Esophagus (tissue), 2 donors: ENCODE data around the gene ANTXR2. TPM values are rescaled to one million over a fixed set of nuclear protein-coding genes. Genes with fewer than 3 reads are reported as not detected.
"Not testable (repeated sequence)": the region's sequence is repeated elsewhere in the genome, so short reads cannot be mapped to it uniquely, and the experiment has no call there.

Experiments
- H3K27ac ChIP-seq, 2 donors: one replicate each; pipeline ENCODE4 v1.5.1; 2013; ENCODE audit warnings: low read depth in 2 of 2, mild to moderate bottlenecking in 2 of 2, inconsistent platforms in 1 of 2, low read length in 1 of 2, moderate library complexity in 1 of 2
- H3K27me3 ChIP-seq, 2 donors: one replicate each; pipeline ENCODE4 v1.6.1; 2013; ENCODE audit warnings: low read length in 2 of 2, control low read depth in 1 of 2, mild to moderate bottlenecking in 1 of 2; ENCODE audit not compliant: insufficient read depth in 2 of 2, control insufficient read depth in 1 of 2
- H3K36me3 ChIP-seq, 2 donors: one replicate each; pipeline ENCODE4 v1.6.1; 2013; ENCODE audit warnings: low read length in 1 of 2; ENCODE audit not compliant: control insufficient read depth in 2 of 2, insufficient read depth in 2 of 2
- H3K4me1 ChIP-seq, 2 donors: one replicate each; pipeline ENCODE4 v1.6.1; 2013; ENCODE audit warnings: low read length in 1 of 2; ENCODE audit not compliant: control insufficient read depth in 2 of 2, insufficient read depth in 2 of 2
- H3K4me3 ChIP-seq, 2 donors: one replicate each; pipeline ENCODE4 v1.5.1; 2013; ENCODE audit warnings: low read length in 2 of 2, mild to moderate bottlenecking in 2 of 2, low read depth in 1 of 2, moderate library complexity in 1 of 2
- H3K9me3 ChIP-seq, 2 donors: one replicate each; pipeline ENCODE4 v1.6.1; 2013; ENCODE audit warnings: mild to moderate bottlenecking in 2 of 2, low read depth in 1 of 2, low read length in 1 of 2, moderate library complexity in 1 of 2; ENCODE audit not compliant: control insufficient read depth in 2 of 2, insufficient read depth in 1 of 2
- WGBS, 2 donors: extraction: QIAGEN DNeasy Blood & Tissue Kit; methylation state at CpG; one replicate each; pipeline ENCODE4 v1.1.7; 2013; 5-methylcytosine and 5-hydroxymethylcytosine counted together
- polyA plus RNA-seq, 2 donors: library from polyadenylated mRNA; stranded (reverse); fragments of 200-250 nt; gene quantifications; one replicate each; pipeline ENCODE4 v1.2.3, GENCODE V29; 2013
- donor health status: healthy with polysubstance abuse.
- donor health status: Bipolar disorder and iron deficiency.

ANTXR2 gene
- polyA plus RNA-seq, 2 donors: 4.0 to 9.6 TPM

DNA sequence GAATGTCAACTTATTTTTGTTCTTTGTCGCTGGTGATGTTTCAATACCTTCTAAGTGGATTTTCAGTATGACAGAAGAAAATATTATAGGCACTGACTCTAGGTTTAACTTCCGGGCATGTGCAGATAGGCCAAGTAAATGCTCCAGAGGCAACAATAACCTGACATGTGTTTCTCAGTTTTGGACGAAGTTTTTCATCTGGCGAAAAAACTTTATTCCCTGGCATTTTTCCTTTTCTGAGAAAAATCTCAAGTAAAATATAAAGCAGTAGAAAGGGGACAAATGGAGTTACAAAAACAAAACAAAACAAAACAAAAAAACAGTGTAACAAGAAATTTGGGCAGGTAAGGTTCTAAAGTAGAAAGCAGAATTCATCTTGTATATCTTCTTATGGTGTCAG lies 173.5 kb downstream of the ANTXR2 start:
- 89 to 91% methylated on average over 4 of the region's 4 CpGs for WGBS, 2 donors
- no peaks in the 10 kb centered on the region for H3K36me3 ChIP-seq
- H3K4me3 ChIP-seq: no peak overlapping the region
- no peak overlapping the region for H3K27ac ChIP-seq
- no peaks in the 10 kb centered on the region for H3K4me1 ChIP-seq
- no peaks in the 10 kb centered on the region for H3K27me3 ChIP-seq
- no peaks in the 10 kb centered on the region for H3K9me3 ChIP-seq

GRCh38 chr4:79898055-79898454 lies 175.0 kb downstream of the ANTXR2 start:
- no peaks in the 10 kb centered on the region for H3K9me3 ChIP-seq
- no peak overlapping the region for H3K27ac ChIP-seq
- H3K4me1 ChIP-seq: no peaks in the 10 kb centered on the region
- no peaks in the 10 kb centered on the region for H3K36me3 ChIP-seq
- H3K27me3 ChIP-seq: no peaks in the 10 kb centered on the region
- H3K4me3 ChIP-seq: no peak overlapping the region
- 69 to 74% methylated on average over 2 of the region's 2 CpGs for WGBS, 2 donors

- H3K27me3 ChIP-seq: no peaks in the 10 kb centered on the region
- H3K27ac ChIP-seq: no peak overlapping the region
- 65 to 66% methylated on average over 3 of the region's 3 CpGs for WGBS, 2 donors
- no peaks in the 10 kb centered on the region for H3K36me3 ChIP-seq
- no peaks in the 10 kb centered on the region for H3K9me3 ChIP-seq
- no peaks in the 10 kb centered on the region for H3K4me1 ChIP-seq
- H3K4me3 ChIP-seq: no peak overlapping the region
Observed at GRCh38 chr4:79897174-79897573, 175.9 kb downstream of the ANTXR2 start.

GRCh38 chr4:79893456-79893855 lies 179.6 kb downstream of the ANTXR2 start:
- Histone ChIP-seq H3K4me1 (no peaks in the 10 kb centered on the region), H3K9me3 (no peaks in the 10 kb centered on the region), H3K27me3 (no peaks in the 10 kb centered on the region), H3K36me3 (no peaks in the 10 kb centered on the region), H3K4me3 (no peak overlapping the region), H3K27ac (no peak overlapping the region)
- 65 to 67% methylated on average over 2 of the region's 2 CpGs for WGBS, 2 donors

DNA sequence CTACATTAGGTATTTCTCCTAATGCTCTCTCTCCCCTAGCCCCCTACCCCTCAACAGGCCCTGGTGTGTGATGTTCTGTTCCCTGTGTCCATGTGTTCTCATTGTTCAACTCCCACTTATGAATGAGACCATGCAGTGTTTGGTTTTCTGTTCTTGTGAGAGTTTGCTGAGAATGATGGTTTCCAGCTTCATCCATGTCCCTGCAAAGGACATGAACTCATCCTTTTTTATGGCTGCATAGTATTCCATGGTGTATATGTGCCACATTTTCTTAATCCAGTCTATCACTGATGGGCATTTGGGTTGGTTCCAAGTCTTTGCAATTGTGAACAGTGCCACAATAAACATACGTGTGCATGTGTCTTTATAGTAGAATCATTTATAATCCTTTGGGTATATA lies 184.0 kb downstream of the ANTXR2 start:
- WGBS, 2 donors: 67 to 95% methylated on average over 1 of the region's 1 CpG
- not testable (repeated sequence) for H3K36me3 ChIP-seq, H3K4me3 ChIP-seq, H3K4me1 ChIP-seq, H3K9me3 ChIP-seq, H3K27ac ChIP-seq, H3K27me3 ChIP-seq

- Histone ChIP-seq H3K4me3 (no peak overlapping the region), H3K27ac (no peak overlapping the region), H3K27me3 (no peaks in the 10 kb centered on the region), H3K9me3 (no peaks in the 10 kb centered on the region), H3K36me3 (no peaks in the 10 kb centered on the region), H3K4me1 (no peaks in the 10 kb centered on the region)
- 80 to 87% methylated on average over 1 of the region's 1 CpG for WGBS, 2 donors
Observed at GRCh38 chr4:79886557-79886956, 186.5 kb downstream of the ANTXR2 start.

- Histone ChIP-seq H3K4me3 (no peak overlapping the region), H3K27ac (no peak overlapping the region), H3K36me3 (no peaks in the 10 kb centered on the region), H3K27me3 (no peaks in the 10 kb centered on the region), H3K9me3 (no peaks in the 10 kb centered on the region), H3K4me1 (no peaks in the 10 kb centered on the region)
- 76 to 92% methylated on average over 5 of the region's 5 CpGs for WGBS, 2 donors
Observed at GRCh38 chr4:79886021-79886420, 187.0 kb downstream of the ANTXR2 start.

- Histone ChIP-seq H3K36me3 (no peaks in the 10 kb centered on the region), H3K27me3 (no peaks in the 10 kb centered on the region), H3K4me1 (no peaks in the 10 kb centered on the region), H3K27ac (no peak overlapping the region), H3K4me3 (no peak overlapping the region), H3K9me3 (no peaks in the 10 kb centered on the region)
- 93 to 100% methylated on average over 1 of the region's 1 CpG for WGBS, 2 donors
Observed at GRCh38 chr4:79883290-79883689, 189.7 kb downstream of the ANTXR2 start.

- Histone ChIP-seq H3K9me3 (no peaks in the 10 kb centered on the region), H3K27ac (no peak overlapping the region), H3K4me1 (no peaks in the 10 kb centered on the region), H3K27me3 (no peaks in the 10 kb centered on the region), H3K36me3 (no peaks in the 10 kb centered on the region), H3K4me3 (no peak overlapping the region)
- WGBS, 2 donors: 30 to 57% methylated on average over 1 of the region's 1 CpG
Observed at GRCh38 chr4:79882806-79883205, 190.2 kb downstream of the ANTXR2 start.

DNA sequence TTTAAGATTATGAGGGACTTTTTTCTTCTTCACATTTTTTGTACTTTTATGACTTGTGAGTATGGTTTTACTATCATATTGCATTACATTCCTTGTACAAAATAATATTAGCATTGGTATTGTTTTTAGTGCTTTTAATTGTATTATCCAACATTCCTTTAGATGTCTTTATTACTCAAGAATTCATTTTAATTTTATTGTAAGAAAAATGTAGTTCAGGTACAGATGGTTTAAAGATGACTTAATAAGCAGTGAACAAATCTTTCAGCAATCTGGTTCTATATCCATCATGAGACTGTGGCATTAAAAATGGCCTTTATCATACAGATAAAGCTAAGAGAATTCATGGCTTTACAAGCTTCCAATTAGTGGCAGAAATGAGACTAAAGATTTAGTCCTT lies 191.6 kb downstream of the ANTXR2 start:
- no peak overlapping the region for H3K4me3 ChIP-seq

More for the DNA sequence above, 191.6 kb downstream of the ANTXR2 start:
- Histone ChIP-seq H3K9me3 (no peaks in the 10 kb centered on the region), H3K27me3 (no peaks in the 10 kb centered on the region), H3K27ac (no peak overlapping the region), H3K36me3 (no peaks in the 10 kb centered on the region), H3K4me1 (no peaks in the 10 kb centered on the region)
